T-helper 1 cell (primary cell): Measurements from ENCODE around the gene ACLY.

Experiments
- DNase-seq, 5 donors: peaks; one replicate each; pipeline ENCODE4 v3.0.0-alpha.2; 2012 to 2020

ACLY gene

DNA sequence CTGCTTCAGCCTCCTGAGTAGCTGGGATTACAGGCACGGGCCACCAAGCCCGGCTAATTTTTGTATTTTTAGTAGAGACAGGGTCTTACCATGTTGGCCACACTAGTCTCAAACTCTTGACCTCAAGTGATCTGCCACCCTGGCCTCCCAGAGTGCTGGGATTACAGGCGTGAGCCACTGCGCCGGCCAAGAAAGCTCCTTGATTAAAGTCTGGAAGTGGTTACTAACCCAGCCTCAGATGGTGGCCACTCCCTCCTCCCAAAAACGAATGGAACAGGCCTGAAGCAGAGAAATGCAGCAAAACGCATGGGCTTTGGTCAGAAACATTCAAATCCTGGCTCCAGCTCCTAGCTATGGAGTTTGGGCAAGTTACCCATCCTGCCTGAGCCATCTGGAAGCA lies 94.7 kb downstream of the ACLY start:
- no peak for DNase-seq

DNA sequence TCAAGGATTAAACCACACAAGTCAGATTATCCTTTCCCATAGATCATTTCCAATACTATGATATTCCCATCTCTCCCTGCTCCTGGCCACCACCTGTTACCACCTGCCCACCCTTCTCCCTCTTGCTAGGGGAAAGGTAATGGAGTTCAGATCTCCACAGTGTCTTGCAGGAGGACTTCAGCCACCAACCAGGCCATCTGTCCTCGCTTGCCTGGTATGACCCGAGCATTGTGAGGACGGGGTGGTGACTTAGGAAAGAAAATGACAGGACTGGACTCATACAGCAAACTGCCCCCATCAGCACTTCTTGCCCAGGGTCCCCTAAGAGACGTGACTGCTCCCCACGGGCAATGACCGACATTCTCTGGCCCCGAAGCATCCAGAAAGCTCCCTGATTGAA lies 95.2 kb downstream of the ACLY start:
- DNase-seq = no peak

DNA sequence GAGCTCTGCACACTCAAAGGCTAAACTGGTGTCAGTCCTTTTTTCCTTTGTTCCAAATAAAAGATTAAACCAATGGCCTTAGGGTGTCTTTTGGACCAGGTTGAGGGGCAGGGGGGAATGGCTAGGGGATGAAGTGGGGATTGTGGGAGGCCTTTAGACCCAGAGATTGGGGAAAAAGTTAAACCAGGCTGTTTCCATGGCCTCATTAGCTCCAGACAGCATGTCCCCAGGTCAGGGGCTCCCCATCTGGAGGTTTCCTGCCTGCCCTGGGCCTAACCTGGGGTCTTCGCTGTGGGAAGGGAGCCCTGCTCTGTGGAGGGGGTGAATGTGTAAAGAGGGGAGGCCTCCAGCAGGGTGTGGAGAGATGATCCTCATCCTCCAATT lies 95.6 kb downstream of the ACLY start:
- DNase-seq = no peak

DNA sequence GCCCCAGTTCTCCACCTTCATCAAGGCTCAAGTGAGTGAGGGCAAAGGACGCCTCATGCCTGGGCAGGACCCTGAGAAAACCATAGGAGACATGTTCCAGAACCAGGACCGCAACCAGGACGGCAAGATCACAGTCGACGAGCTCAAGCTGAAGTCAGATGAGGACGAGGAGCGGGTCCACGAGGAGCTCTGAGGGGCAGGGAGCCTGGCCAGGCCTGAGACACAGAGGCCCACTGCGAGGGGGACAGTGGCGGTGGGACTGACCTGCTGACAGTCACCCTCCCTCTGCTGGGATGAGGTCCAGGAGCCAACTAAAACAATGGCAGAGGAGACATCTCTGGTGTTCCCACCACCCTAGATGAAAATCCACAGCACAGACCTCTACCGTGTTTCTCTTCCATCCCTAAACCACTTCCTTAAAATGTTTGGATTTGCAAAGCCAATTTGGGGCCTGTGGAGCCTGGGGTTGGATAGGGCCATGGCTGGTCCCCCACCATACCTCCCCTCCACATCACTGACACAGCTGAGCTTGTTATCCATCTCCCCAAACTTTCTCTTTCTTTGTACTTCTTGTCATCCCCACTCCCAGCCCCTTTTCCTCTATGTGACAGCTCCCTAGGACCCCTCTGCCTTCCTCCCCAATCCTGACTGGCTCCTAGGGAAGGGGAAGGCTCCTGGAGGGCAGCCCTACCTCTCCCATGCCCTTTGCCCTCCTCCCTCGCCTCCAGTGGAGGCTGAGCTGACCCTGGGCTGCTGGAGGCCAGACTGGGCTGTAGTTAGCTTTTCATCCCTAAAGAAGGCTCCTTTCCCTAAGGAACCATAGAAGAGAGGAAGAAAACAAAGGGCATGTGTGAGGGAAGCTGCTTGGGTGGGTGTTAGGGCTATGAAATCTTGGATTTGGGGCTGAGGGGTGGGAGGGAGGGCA lies 96.3 kb downstream of the ACLY start:
- DNase-seq = no peak

DNA sequence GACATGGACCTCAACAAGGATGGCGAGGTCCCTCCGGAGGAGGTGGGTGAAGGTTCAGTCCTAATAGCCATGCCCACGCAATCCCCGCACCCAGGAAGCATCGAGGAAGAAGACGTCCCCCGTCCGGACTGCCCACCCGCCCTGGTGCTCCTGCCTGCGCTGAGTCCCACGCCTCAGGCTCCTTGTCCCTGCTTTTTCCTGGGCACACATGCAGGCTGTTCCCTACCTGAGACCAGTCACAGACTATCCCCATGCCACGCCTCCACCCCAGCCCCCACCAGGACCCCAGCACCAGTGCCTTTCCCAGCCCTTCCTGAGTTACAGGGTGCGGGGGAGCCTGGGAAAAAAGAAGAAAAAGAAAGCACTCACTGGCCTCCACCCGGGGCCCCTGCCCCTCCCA lies 97.0 kb downstream of the ACLY start:
- no peak for DNase-seq

DNA sequence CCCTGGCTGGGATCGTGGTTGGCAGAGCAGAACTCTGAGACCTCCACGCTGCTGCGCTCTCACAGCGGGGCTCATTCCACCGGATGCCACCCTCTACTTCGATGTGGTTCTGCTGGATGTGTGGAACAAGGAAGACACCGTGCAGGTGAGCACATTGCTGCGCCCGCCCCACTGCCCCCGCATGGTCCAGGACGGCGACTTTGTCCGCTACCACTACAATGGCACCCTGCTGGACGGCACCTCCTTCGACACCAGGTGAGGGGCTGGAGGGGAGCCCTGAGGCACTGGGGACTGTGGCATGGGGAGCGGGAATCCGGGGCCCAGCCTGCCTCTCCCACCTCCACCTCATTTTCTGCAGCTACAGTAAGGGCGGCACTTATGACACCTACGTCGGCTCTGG lies 100.7 kb downstream of the ACLY start:
- DNase-seq = no peak
